Measurements from ENCODE around the gene SPIN1. TPM values are rescaled to one million over a fixed set of nuclear protein-coding genes. Genes with fewer than 3 reads are reported as not detected.

SPIN1 gene
- total RNA-seq, 4 donors from 2014 or later = 44.7 to 73.6 (median 61.3) TPM

- Histone ChIP-seq H3K27me3 (no peaks in the 10 kb centered on the region), H3K4me1 (peaks cover 0 to 45% (median 6%) of the 10 kb centered on the region in 4 donors), H3K36me3 (no peaks in the 10 kb centered on the region), H3K27ac (peak overlapping the region; percentile 85 to 94 (median 88)), H3K4me3 (peak overlapping the region; percentile 54 to 87 (median 82)), H3K9me3 (no peaks in the 10 kb centered on the region)
- DNase-seq (ENCODE audit: low spot score in 2 of 2) = peak in 1 of 2 donors; percentile 21
- 1% methylated on average over 36 to 39 of the region's 71 CpGs for WGBS, 2 donors
- TF ChIP-seq EP300 (IDR thresholded peaks at IDR 0.05) (peak in 1 of 2 donors; percentile 59), POLR2A (IDR thresholded peaks at IDR 0.05) (no peak)
- TF ChIP-seq, protein P1, sequence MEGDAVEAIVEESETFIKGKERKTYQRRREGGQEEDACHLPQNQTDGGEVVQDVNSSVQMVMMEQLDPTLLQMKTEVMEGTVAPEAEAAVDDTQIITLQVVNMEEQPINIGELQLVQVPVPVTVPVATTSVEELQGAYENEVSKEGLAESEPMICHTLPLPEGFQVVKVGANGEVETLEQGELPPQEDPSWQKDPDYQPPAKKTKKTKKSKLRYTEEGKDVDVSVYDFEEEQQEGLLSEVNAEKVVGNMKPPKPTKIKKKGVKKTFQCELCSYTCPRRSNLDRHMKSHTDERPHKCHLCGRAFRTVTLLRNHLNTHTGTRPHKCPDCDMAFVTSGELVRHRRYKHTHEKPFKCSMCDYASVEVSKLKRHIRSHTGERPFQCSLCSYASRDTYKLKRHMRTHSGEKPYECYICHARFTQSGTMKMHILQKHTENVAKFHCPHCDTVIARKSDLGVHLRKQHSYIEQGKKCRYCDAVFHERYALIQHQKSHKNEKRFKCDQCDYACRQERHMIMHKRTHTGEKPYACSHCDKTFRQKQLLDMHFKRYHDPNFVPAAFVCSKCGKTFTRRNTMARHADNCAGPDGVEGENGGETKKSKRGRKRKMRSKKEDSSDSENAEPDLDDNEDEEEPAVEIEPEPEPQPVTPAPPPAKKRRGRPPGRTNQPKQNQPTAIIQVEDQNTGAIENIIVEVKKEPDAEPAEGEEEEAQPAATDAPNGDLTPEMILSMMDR (IDR thresholded peaks at IDR 0.05) = no peak
Observed at GRCh38 chr9:88388886-88389605, 802 bp downstream of the SPIN1 start.

DNA sequence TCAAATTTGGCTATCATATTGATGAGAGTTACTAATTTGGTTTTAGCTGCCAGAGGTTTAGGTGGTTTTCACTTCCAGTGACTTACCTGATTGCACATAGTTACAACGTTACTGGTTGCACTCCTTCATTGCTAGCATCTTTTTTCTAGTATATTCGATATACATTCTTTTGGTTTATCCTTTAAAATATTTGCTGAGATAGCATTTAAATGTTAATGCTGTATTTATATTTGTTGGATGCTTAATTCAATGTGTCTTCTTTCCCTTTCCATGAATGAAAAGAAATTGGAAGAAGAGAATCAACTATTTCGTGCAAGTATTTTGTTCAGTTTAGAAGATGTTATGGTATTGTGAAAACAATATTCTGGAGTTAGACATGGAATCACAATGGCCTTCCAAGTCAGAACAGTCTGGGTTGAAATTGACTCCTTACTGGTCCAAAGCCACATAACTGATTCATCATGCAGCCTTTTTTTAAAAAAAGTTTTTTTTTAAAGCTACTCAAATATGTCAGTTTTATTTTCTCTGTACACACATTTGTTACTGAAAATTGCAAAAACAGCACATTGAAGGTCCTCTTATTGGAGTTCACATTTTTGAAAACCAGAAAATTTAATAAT lies 2.2 kb downstream of the SPIN1 start:
- no peak overlapping the region for H3K4me3 ChIP-seq
- H3K4me1 ChIP-seq = peaks cover 0 to 50% (median 6%) of the 10 kb centered on the region in 4 donors
- H3K27ac ChIP-seq = peak overlapping the region in 2 of 4 donors; percentile 22 to 94

GRCh38 chr9:88391236-88391635 lies 3.0 kb downstream of the SPIN1 start:
- H3K9me3 ChIP-seq = no peaks in the 10 kb centered on the region
- WGBS, 2 donors = 71 to 84% methylated on average over 2 of the region's 2 CpGs
- no peak for DNase-seq (ENCODE audit: low spot score in 2 of 2)
- no peaks in the 10 kb centered on the region for H3K36me3 ChIP-seq
- H3K27me3 ChIP-seq = no peaks in the 10 kb centered on the region
- H3K4me1 ChIP-seq = peaks cover 0 to 50% (median 6%) of the 10 kb centered on the region in 4 donors
- TF ChIP-seq, protein P1 (IDR thresholded peaks at IDR 0.05) = no peak
- TF ChIP-seq POLR2A (IDR thresholded peaks at IDR 0.05) (no peak), EP300 (IDR thresholded peaks at IDR 0.05) (no peak)
- H3K27ac ChIP-seq = peak overlapping the region in 2 of 4 donors; percentile 12 to 49
- H3K4me3 ChIP-seq = no peak overlapping the region

More for the DNA sequence above, 2.2 kb downstream of the SPIN1 start:
- WGBS, 2 donors = 50 to 53% methylated on average over 3 of the region's 3 CpGs
- no peaks in the 10 kb centered on the region for H3K36me3 ChIP-seq
- DNase-seq (ENCODE audit: low spot score in 2 of 2) = no peak
- H3K9me3 ChIP-seq = no peaks in the 10 kb centered on the region
- TF ChIP-seq POLR2A (IDR thresholded peaks at IDR 0.05) = no peak
- no peak for TF ChIP-seq EP300 (IDR thresholded peaks at IDR 0.05)
- TF ChIP-seq, protein P1 (IDR thresholded peaks at IDR 0.05) = no peak
- no peaks in the 10 kb centered on the region for H3K27me3 ChIP-seq

DNA sequence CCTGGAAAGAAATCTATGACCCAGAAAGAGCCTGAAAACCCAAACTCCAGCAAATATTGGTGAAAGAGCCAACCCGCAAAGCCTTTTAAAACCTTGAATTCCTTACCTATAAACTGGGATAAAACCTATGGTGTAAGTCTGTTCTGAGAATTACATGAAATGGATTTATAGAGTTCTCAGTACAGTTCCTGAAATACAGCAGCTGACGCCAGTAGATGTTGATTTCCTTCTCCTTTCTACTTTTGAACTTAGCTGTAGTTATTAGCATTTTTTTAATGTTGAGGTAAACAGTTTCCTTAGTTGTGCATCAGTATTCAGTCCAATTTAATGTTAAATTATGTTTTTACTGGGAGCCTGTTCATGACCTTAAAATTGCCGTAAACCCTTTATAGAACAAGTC lies 3.7 kb downstream of the SPIN1 start:
- Histone ChIP-seq H3K27ac (peak overlapping the region in 2 of 4 donors; percentile 12 to 58), H3K4me1 (peaks cover 0 to 55% (median 6%) of the 10 kb centered on the region in 4 donors), H3K36me3 (no peaks in the 10 kb centered on the region), H3K27me3 (no peaks in the 10 kb centered on the region), H3K9me3 (no peaks in the 10 kb centered on the region), H3K4me3 (no peak overlapping the region)
- DNase-seq (ENCODE audit: low spot score in 2 of 2) = no peak
- WGBS, 2 donors = 78 to 83% methylated on average over 3 of the region's 3 CpGs
- no peak for TF ChIP-seq POLR2A (IDR thresholded peaks at IDR 0.05)
- no peak for TF ChIP-seq EP300 (IDR thresholded peaks at IDR 0.05)
- TF ChIP-seq, protein P1 (IDR thresholded peaks at IDR 0.05) = no peak

DNA sequence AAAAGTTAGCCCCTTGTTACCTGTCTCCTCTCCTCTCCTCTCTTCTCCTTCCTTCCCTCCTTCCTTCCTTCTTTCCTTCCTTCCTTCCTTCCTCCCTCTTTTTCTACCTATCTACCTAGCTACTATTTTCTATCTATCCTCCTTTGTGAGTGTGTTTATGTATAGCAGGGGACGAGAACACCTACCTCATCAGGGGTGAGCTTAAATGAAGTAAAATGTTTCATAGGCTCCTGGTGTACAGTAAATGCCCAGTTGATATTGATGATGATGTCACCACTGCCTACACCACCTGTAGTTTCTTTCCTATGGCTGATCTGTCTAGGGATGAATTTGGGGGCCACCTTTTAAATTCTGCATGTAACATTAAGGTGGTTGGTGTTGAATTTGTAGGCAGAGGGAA lies 4.3 kb downstream of the SPIN1 start:
- Histone ChIP-seq H3K4me3 (no peak overlapping the region), H3K27ac (peak overlapping the region in 1 of 4 donors; percentile 58), H3K27me3 (no peaks in the 10 kb centered on the region), H3K9me3 (no peaks in the 10 kb centered on the region), H3K36me3 (no peaks in the 10 kb centered on the region), H3K4me1 (peaks cover 0 to 57% (median 10%) of the 10 kb centered on the region in 4 donors)
- TF ChIP-seq POLR2A (IDR thresholded peaks at IDR 0.05) (no peak), EP300 (IDR thresholded peaks at IDR 0.05) (no peak)
- TF ChIP-seq, protein P1 (IDR thresholded peaks at IDR 0.05) = no peak
- 71 to 76% methylated on average over 1 of the region's 1 CpG for WGBS, 2 donors
- no peak for DNase-seq (ENCODE audit: low spot score in 2 of 2)

All from tibial nerve (tissue), 4 donors.